Activated CD4-positive, alpha-beta T cell treated with anti-CD3 and anti-CD28 coated beads, Interleukin-2, amount 50 U/mL, for 16 hours (primary cell): Measurements from ENCODE around the gene BAX.

ENCODE experiments used
- DNase-seq: peaks from one replicate; pipeline ENCODE4 v3.0.0-alpha.2; 2020

The BAX gene

DNA sequence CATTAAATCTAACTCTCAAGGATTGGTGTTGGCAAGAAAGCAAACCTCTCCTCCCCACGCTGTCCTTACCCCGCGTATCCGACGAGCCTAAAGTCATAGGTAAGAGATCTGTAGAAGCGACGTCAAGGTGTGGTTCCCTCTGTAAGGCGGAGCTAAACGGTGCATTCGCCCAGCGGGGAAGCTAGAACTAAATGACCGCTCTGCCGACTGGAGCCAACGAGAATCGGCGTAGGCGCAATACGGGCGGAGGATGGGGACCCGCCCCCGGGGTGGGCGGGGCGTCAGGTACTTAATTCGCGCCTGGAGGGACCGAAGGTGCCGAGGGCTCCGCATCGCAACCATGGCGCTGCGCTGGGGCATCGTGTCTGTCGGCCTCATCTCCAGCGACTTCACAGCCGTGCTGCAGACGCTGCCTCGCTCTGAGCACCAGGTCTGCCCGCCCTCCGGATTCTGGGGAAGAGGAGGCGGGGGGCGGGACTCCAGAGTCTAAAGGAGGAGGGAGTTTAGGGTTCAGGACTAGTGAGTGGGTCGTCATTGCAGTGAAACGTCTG lies 21.2 kb upstream of the BAX start, which contains the start of gene DHDH:
Gene DHDH (plus strand): TSS at position 318 of the 551 bp plus-strand sequence. CDS start 23 bp downstream, at position 341.
- DNase-seq = peak; percentile 79

DNA sequence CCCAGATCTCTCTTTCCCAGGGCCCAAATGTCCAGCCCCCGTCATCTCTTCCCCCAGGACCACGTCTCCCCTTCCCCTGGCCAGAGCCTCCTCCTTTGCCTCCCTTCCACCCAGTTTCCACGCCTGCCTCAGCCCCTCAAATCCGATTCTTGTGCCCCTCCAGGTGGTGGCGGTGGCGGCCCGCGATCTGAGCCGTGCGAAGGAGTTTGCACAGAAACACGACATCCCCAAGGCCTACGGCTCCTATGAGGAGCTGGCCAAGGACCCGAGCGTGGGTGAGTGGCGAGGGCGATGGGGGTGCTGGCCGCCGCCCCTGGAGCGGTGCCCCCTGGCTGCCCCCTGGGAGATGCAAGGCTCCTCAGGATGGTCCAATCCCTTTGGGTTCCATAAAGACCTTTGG lies 19.8 kb upstream of the BAX start:
- no peak for DNase-seq

DNA sequence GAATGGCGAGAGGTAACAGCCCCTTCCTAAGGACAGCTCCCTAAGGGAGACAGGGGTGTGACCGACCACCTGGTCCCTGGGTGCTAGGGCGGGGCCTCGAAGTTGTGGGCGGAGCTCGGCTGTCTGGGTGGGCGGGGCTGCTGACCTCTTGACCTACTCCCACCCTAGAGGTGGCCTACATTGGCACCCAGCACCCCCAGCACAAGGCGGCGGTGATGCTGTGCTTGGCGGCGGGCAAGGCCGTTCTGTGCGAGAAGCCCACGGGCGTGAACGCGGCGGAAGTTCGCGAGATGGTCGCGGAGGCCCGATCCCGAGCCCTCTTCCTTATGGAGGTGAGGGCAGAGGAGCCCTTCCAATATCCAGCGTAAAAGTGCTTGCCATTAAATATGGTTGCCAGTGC lies 18.8 kb upstream of the BAX start:
- DNase-seq = no peak

DNA sequence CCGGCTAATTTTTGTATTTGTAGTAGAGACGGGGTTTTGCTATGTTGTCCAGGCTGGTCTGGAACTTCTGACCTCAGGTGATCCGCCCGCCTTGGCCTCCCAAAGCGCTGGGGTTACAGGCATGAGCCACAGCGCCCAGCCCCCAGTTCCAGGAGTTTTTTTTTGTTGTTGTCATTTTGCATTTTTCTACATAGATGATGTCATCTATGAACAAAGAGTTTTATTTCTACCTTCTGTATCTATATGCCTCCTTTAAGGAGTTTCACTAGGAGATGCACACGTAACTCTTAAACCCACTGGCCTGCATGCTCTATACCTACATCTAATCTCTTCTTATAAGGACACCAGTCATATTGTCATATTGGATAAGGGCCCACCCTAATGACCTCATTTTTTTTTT lies 16.4 kb upstream of the BAX start:
- no peak for DNase-seq

DNA sequence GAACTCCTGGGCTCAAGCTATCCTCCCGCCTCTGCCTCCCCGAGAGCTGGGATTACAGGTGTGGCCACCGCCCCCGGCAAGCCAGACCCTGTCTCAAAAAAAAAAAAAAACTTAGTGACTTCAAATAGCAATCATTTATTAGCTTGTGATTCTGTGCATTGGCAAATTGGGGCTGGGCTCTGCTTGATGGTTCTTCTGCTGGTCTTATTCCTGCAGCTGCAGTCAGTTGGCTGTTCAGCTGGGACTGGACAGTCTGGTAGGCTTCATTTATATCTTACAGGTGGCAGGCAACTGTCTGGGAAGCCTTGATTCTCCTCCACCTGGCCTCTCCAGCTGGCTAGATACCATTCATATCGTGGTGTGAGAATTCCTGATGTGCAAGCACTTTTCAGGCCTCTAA lies 13.8 kb upstream of the BAX start:
- DNase-seq = no peak

DNA sequence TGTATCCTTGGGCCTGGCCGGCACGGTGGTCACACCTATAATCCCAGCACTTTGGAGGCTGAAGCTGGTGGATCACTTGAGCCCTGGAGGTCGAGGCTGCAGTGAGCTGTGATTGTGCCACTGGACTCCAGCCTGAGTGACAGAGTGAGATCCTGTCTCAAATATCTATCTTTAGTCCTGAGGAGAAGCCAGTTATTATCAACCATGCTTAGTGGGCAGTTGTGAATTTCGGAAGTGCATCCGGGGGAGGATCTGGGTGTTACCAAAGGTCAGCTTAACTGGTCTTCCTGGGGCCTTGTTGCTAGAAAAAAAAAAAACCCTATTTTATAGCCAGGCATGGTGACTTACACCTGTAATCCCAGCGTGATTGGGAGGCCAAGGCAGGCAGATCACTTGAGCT lies 11.6 kb upstream of the BAX start:
- no peak for DNase-seq

DNA sequence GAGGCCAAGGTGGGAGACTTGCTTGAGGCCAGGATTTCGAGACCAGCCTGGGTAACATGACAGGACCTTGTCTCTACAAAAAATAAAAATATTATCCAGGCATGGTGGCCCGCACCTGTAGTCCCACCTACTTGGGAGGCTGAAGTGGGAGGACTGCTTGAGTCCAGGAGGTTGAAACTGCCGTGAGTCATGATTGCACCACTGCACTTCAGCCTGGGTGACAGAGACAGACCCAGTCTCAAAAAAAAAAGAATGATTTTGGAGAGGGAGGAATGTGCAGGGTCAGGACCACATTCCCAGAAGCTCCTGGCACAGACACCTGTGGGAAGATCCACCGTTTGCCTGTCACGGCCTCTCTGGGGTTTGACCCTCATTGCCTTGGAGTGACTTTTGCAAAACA lies 9.3 kb upstream of the BAX start:
- DNase-seq = no peak

DNA sequence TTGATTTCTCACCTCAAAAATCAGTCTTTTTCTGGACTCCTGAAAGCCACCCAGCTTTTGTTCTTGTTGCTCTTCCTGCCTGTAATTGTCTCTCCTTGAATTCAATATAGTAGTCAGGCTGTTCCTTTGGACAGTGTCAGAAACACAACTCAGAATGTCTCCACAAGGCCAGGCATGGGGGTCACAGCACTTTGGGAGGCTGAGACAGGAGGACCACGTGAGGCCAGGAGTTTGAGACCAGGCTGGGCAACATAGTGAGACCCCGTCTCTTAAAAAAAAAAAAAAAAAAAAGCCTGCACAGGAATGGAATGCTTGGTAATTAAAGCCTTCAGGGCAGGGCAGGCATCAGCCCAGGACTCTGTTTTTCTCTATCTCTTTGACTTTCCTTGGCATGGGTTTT lies 8.9 kb upstream of the BAX start:
- no peak for DNase-seq

DNA sequence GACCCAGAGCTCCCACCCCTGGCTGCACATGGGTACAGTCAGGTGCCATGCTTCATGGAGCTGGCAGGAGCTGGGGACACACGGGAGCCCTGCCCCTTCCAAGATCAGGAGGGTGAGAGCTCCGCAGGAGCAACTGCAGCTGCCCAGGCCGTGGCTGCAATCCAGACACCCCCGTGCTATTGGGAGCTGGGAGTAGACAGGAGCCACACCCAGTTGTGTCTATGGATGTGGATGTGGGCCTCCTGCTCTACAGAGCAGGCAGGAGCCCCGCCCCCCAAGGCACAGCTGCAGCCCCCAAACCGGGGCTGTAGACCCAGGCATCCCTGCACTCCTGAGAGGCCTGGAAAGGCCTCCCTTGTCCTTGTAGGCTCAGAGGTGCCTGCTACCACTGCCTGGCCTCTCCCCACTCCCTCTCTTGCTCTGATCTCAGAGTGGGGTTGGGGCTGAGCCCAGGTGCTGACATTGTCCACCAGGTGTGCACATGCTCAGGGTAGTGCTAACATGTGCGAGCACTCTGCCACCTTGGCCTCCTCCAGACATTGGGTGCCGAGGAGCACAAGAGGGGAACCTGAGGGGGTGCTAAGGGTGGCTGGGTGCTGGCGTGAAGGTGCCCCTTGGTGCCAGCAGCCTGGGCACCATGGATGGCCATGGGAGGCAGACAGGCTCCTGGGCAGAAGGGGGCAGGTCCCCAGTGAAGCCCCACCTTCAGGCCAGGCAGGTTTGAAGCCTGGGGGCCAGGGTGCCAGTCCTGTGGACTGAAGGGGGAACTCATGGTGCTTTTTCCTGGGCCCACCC lies 8.0 kb upstream of the BAX start:
- DNase-seq = no peak

DNA sequence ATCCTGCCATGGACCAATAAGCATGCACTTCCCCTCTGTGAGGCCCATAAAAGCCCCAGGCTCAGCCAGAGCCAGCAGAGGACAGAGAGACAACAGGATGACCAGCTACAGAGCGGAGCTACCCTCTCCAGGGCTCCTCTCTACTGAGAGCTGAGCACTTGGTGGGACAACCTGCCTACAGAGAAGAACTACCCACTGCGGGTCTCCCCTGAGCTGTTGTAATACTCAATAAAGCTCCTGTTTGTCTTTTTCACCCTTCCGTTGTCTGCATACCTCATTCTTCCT lies 7.5 kb upstream of the BAX start:
- DNase-seq = no peak

DNA sequence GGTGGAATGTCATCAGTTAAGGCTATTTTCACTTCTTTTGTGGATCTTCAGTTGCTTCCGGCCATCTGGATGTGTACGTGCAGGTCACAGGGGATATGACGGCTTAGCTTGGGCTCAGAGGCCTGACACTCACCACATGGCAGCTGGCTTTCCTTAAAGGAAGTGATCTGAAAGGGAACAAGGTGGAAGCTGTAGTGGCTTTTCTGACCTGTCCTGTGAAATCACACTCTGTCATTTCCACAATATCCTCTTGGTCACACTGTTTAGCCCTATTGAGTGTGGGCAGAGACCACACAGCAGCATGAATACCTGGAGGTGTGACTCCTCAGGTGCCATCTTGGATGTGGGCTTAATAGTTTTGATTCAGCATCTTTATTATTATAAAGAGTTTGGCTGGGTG lies 4.5 kb upstream of the BAX start:
- DNase-seq = no peak

DNA sequence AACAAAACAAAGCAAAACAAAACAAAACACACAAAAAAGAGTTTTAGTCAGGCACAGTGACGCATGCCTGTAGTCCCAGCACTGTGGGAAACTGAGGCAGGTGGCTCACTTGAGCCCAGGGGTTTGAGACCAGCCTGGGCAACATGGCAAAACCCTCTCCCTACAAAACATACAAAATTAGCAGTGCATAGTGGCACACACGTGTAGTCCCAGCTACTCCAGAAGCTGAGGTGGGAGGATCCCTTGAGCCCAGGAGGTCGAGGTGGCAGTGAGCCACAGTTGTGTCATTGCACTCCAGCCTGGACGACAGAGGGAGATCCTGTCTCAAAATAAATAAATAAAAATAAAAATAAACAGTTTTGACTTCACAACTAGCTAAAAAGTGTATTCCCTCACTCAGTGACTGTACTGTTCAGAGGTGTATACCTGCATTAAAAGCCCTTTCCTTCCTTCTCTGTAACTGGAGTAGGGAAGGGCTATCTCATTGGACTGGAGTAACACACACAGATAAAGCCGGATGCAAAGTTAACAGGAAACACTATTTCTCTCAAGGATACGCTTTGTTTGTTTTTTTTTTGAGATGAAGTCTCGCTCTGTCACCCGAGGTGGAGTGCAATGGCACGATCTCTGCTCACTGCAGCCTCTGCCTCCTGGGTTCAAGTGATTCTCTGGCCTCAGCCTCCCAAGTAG lies 3.7 kb upstream of the BAX start:
- no peak for DNase-seq

DNA sequence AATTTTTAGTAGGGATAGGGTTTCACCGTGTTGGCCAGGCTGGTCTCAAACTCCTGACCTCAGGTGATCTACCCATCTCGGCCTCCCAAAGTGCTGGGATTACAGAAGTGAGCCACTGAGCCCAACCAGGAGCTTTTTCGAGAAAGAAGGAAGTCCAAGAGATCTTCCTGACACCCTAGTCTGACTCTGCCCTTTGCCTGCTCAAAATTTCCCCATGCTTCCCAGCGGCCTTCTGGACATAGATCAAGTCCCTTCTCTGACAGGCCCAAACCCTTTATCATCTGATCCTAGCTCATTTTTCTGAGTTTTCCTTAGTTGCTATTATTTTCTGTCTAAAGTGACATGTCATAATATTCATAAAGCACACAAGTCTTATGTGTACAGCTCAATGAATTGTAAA lies 1.5 kb upstream of the BAX start:
- no peak for DNase-seq

DNA sequence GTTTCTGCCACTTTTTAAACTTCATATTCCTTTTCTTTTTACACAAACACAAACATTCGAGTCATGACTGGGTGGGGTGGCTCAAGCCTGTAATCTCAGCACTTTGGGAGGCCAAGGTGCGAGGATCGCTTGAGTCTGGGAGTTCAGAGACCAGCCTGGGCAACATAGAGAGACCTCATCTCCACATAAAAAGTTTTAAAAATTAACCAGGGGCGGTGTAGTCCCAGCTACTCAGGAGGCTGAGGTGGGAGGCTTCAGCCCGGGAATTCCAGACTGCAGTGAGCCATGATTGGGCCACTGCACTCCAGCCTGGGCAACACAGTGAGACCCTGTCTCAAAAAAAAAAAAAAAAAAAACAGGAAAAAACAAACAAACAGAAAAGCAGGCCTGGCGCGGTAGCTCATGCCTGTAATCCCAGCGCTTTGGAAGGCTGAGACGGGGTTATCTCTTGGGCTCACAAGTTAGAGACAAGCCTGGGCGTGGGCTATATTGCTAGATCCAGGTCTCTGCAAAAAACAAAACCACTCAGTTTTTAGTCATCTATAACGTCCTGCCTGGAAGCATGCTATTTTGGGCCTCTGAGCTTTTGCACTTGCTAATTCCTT lies 583 bp upstream of the BAX start:
- no peak for DNase-seq

DNA sequence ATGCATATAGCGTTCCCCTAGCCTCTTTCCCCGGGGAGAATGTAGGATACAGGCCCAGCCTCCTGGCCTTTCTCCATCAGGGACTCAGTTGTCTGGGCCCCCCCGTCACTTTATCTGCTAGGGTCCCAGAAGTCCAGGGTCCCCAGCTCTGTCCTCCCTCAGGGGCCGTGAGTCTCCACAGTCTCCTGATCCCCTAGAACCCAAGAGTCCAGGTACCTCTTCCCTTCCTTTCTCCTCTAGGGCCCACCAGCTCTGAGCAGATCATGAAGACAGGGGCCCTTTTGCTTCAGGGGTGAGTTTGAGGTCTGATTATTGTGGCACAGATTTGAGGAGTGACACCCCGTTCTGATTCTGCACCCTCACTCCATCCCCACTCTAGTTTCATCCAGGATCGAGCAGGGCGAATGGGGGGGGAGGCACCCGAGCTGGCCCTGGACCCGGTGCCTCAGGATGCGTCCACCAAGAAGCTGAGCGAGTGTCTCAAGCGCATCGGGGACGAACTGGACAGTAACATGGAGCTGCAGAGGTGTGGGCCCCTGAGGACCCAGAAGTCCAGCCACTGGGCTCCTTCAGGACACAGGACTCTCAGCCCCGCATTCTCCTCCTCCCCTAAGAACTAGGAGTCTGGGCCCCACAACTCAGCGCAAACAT lies 758 bp downstream of the BAX start:
- DNase-seq = no peak

DNA sequence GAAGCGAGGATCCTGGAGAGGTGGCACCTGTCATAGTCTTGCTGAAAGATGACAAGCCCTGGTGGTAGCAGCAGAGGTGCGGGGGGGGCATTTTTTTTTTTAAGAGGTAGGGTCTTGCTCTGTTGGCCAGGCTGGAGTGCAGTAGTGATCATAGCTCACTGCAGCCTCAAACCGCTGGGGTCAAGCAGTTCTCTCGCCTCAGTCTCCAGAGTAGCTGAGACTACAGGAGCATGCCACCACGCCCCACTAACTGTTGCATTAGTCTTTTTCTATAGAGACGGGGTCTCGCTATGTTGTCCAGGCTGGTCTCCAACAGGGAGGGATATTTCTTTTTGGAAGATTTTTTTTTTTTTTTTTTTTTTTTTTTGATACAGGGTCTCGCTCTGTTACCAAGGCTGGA lies 3.3 kb downstream of the BAX start:
- DNase-seq = no peak

DNA sequence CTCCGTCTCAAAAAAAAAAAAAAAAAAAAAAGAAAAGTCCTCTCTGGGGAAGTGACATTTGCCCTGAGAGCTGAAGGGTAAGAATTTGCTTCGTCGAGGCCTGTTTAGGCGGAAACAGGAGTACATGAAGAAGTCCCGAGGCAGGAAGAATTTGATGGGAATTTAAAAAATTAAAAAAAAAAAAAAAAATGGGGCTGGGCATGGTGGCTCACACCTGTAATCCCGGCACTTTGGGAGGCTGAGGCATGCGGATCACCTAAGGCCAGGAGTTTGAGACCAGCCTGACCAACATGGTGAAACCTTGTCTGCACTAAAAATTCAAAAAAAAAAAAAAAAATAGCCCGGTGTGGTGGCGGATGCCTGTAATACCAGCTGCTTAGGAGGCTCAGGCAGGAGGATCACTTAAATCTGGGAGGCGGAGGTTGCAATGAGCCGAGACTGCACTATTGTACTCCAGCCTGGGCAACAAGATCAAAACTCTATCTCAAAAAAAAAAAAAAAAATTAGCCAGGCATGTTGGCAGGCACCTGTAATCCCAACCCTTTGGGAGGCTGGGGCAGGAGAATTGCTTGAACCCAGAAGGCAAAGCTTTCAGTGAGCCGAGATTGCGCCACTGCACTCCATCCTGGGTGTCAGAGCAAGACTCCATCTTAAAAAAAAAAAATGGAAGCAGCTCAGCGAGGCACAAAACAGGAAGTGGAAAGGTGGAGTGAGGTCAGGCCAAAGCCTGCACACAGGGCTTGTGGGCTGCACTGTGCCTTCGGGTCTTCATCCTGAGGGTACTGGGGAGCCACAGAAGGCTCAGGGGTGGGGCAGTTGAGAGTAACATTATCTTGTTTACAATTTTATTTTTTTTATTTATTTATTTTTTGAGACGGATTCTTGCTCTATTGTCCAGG lies 4.9 kb downstream of the BAX start:
- DNase-seq = no peak

DNA sequence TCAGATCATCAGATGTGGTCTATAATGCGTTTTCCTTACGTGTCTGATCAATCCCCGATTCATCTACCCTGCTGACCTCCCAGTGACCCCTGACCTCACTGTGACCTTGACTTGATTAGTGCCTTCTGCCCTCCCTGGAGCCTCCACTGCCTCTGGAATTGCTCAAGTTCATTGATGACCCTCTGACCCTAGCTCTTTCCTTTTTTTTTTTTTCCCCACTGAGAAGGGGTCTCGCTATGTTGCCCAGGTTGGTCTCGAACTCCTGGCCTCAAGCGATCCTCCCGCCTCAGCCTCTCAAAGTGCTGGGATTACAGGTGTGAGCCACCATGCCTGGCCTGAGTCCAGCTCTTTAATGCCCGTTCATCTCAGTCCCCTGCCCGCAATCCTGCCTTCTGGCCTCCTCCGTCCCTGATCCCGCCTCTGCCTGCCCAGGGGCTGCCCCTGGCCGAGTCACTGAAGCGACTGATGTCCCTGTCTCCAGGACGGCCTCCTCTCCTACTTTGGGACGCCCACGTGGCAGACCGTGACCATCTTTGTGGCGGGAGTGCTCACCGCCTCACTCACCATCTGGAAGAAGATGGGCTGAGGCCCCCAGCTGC lies 6.5 kb downstream of the BAX start:
- DNase-seq = no peak

DNA sequence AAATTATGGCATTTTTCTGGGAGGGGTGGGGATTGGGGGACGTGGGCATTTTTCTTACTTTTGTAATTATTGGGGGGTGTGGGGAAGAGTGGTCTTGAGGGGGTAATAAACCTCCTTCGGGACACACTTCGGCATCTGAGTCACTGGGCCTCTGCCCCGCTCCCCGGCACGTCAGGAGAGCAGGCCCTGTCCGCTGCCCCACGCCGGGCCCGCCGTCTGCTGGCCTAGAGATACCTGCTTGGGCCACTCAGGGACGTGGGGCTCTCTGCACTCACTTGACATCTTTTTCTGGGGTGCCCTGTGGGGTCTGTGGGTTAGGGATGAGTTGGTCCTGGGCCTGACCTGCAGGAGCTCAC lies 7.0 kb downstream of the BAX start:
- DNase-seq = no peak

DNA sequence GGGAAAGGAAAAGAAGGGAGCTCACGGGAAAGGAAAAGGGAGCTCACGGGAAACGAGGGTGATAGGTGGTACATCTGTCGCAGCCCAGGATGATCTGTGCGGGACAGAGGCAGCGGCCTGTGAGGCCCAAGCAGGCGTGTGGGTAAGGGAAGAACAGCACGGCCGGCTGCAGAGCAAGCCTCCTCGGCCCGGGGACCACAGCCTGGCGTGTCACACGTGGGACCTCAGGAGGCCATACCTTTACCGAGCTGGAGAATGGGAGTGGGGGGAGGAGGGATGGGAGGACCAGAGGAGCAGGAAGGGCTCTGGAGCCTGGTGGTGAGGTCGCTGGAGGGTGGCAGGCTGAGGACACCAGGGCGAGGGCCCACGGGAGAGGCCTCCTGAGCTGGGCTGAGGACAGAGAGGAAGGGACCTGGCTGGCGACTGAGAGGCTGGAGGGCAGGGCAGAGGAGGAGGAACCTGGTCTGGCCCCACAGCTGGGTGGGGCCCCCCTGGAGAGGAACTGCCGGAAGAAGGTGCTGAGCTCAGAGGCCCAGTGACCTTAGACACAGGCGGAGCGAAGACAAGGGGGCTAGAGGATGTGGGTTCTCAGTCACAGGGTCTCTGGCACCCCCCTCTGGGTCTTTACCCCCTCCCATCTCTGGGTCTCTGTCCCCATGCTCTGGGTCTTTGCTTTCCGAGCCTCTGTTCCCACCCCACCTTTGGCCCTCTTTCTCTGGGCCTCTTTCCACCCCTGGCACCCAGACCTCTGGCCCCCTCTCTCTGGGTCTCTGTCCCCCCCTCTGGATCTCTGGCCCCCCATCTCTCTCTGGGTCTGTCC lies 7.6 kb downstream of the BAX start:
- peak; percentile 54 for DNase-seq

DNA sequence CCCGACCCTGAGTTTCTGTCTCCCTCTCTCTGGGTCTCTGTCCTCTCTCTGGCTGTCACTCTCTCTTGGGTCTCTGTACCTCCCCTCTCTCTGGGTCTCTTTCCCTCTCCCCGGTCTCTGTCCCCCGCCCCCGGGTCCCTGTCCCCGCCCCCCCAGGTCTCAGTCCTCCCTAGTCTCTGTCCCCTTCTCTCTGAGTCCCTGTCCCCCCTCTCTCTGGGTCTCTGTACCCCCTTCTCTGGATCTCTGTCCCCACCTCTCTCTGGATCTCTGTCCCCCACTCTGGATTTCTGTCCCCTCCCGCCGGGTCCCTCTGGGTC lies 8.1 kb downstream of the BAX start:
- DNase-seq = no peak
